GM23338 (cell line): ENCODE data around the gene GOLGA6L26.
"Not testable (repeated sequence)": the region's sequence is repeated elsewhere in the genome, so short reads cannot be mapped to it uniquely, and the experiment has no call there.

ENCODE experiments used
- CREB1 ChIP-seq: fragments of 250-450 bp; sonication (Bioruptor Pico); IDR thresholded peaks from 2 replicates; pipeline ENCODE4 v1.5.0; 2020; ENCODE audit warnings: low read depth, mild to moderate bottlenecking, moderate library complexity
- CTCF ChIP-seq, 2 experiments: fragments of 200-600 bp in 1 of 2; sonication (generic) in 1 of 2; conservative IDR thresholded peaks; 2 replicates each; pipeline versions ENCODE4 v1.5.1 to v1.6.1; 2016 to 2017; ENCODE audit warnings: antibody characterized with exemption in 2 of 2, low read depth in 2 of 2, mild to moderate bottlenecking in 2 of 2, moderate library complexity in 1 of 2
- EZH2 ChIP-seq: fragments of 200-600 bp; sonication (generic); IDR thresholded peaks from one replicate; pipeline ENCODE4 v1.8.0; 2017; ENCODE audit warnings: antibody characterized with exemption, mild to moderate bottlenecking, low read depth; ENCODE audit not compliant: unreplicated experiment
- EZH2phosphoT487 ChIP-seq: fragments of 200-600 bp; sonication (generic); IDR thresholded peaks from one replicate; pipeline ENCODE4 v1.8.1; 2018; ENCODE audit warnings: antibody characterized with exemption; ENCODE audit not compliant: unreplicated experiment
- JUNB ChIP-seq: IDR thresholded peaks from one replicate; pipeline ENCODE4 v1.6.1; 2016; ENCODE audit warnings: antibody characterized with exemption; ENCODE audit not compliant: unreplicated experiment
- POLR2AphosphoS5 ChIP-seq: IDR thresholded peaks from 2 replicates; pipeline ENCODE4 v1.6.1; 2016; ENCODE audit warnings: antibody characterized with exemption, low read depth
- REST ChIP-seq: IDR thresholded peaks from one replicate; pipeline ENCODE4 v1.6.1; 2018; ENCODE audit warnings: antibody characterized with exemption; ENCODE audit not compliant: unreplicated experiment
- STAT1 ChIP-seq: IDR thresholded peaks from one replicate; pipeline ENCODE4 v1.6.1; 2016; ENCODE audit warnings: antibody characterized with exemption; ENCODE audit not compliant: unreplicated experiment
- ZNF331 ChIP-seq: fragments of 250-450 bp; sonication (Bioruptor Pico); IDR thresholded peaks from 2 replicates; pipeline ENCODE4 v1.5.0; 2020; ENCODE audit warnings: low read depth, mild to moderate bottlenecking, moderate library complexity
- ZNF462 ChIP-seq: fragments of 250-450 bp; sonication (Bioruptor Pico); IDR thresholded peaks from 2 replicates; pipeline ENCODE4 v1.5.0; 2020; ENCODE audit warnings: mild to moderate bottlenecking, moderate library complexity

- TF ChIP-seq POLR2AphosphoS5; STAT1; CTCF (conservative IDR thresholded peaks at IDR 0.05; ENCODE audit: low read depth in 2 of 2); EZH2; ZNF331; ZNF462; REST; CREB1 (CRISPR knock-in tag); JUNB; EZH2phosphoT487: not testable (repeated sequence)
These were observed 29.2 kb downstream of the GOLGA6L26 start for GRCh38 chr15:23304805-23305204.
